Amniotic epithelial cell (primary cell): Measurements from ENCODE around the gene KLHL8.
A peak's percentile ranks its signal among the peaks of the same experiment; 100 is the strongest.
"Not testable (repeated sequence)": the region's sequence is repeated elsewhere in the genome, so short reads cannot be mapped to it uniquely, and the experiment has no call there.

Experiments
- DNase-seq: peaks from one replicate; pipeline ENCODE4 v3.0.0-alpha.2; 2010; ENCODE audit warnings: low read depth

KLHL8 gene

GRCh38 chr4:87227751-87228151 is 7.3 kb upstream of the KLHL8 start:
- peak; percentile 44 for DNase-seq

GRCh38 chr4:87225936-87226335 is 5.5 kb upstream of the KLHL8 start:
- DNase-seq = no peak

DNA sequence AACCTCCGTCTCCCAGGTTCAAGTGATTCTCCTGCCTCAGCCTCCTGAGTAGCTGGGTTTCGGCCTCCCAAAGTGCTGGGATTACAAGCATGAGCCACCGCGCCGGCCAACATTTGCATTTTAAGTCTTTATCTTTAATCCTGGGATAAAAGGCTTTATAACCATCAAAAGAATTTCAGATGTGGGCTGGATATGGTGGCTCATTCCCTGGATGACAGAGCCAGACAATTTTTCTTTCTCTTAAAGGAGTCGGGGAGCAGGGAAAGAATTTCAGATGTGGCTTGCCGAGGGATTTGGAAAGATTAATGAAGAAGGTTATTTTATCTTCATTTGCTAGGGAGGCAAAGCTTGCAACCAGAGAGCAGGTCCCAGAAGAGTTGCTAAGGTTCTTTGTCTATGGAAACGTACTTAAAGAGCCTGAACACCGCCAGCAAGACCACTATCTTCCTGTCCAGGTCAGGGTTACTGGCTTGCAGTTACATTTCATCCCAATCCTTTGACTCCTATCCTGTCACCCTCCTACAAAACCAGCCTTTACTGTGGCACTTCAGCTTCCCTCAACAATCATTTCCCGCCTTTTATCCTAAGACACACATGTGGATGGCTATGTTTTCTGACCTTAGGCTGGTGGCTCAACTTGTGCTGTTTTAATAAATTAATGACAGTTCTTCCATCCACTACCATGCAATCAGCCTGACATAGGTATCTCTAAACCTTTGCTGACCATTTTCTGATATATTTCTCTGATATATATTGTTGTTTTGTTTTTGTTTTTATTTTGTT is 3.9 kb upstream of the KLHL8 start:
- peak; percentile 97 for DNase-seq

DNA sequence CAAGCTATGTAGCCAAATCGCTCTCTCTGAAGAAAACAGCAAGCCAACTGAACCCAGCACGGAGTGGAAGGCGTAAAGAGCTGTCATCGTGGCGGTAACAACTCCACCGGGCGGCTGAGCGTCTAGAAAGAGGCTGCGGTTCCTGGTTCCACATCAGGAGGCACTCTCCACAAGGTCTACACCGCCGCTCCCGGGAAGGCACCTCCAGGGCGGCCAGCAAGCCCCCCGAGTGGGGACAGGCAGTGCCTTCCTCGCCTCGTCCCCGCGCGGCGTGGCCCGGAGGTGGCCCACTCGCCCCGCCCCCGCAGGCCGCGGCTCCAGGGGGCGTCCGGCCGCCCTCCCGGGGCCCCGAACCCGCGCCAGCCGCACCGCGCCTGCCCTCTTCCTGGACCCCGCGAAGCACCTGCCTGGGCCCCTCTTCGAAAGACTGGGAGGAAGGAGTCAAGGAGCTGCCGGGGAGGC is 755 bp downstream of the KLHL8 start:
- DNase-seq = peak; percentile 36

DNA sequence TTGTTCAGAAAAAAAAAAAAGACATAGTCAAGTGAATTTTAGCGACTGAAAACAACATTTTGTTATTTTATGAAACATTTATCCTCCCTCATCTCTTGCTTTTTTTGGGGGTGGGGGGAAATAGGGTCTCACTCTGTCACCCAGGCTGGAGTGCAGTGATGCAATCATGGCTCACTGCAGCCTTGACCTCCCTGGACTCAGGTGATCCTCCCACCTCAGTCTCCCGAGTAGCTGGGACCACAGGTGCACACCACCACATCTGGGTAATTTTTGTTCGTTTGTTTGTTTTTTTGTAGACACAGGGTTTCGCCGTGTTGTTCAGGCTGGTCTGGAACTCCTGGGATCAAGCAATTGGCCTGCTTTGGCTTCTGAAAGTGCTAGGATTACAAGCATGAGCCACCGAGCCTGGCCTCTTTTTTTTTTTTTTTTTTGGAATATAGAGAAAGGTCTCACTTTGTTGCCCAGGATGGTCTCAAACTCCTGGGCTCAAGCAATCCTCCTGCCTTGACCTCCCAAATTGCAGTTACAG is 3.1 kb downstream of the KLHL8 start:
- not testable (repeated sequence) for DNase-seq

- peak; percentile 54 for DNase-seq
Measured at GRCh38 chr4:87216469-87216868, 3.9 kb downstream of the KLHL8 start.

- peak; percentile 70 for DNase-seq
Measured at GRCh38 chr4:87213421-87214075, 6.9 kb downstream of the KLHL8 start.

DNA sequence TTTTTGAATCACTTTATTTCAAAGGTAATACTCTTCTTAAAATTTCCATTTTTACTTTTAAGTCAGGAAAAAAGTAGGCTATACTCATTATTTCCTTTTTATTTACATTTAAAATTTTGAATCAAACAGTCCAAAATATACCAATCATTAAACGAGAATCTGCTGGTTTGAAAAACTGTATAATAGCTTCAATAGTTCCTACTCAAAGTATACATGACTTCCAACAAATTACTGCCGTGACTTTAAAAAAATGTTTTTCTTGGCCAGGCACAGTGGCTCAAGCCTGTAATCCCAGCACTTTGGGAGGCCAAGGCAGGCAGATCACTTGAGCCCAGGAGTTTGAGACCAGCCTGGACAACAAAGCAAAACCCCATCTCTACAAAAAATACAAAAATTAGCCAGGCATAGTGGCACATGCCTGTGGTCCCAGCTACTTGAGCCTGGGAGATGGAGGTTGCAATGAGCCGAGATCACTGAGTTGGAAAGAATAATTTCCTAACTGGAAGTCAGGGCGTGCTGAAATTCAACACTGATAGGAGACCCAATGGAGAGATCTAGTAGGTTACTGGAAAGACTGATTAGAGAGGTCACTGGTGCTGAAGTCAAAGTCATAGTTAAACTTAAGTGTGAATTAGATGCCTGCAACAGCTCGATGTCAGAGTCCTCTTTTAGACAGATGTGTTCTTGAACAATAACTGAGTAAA is 9.0 kb downstream of the KLHL8 start:
- no peak for DNase-seq

DNA sequence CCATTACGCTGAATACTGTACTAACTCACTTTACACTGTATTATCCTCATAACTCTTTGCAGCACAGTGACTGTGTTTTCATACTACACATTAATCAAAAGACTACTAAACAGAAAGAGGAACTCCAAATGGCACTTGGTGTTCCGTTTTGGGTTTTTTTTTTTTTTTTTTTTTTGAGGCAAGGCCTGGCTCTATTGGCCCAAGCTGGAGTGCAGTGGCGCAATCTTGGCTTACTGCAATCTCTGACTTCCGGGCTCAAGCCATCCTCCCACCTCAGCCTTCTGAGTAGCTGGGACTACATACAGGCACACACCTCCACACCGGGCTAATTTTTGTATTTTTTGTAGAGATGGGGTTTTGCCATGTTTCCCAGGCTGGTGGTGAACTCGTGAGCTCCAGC is 10.7 kb downstream of the KLHL8 start:
- peak; percentile 27 for DNase-seq

- no peak for DNase-seq
Measured at GRCh38 chr4:87209182-87209581, 11.2 kb downstream of the KLHL8 start.

- peak; percentile 32 for DNase-seq
Measured at GRCh38 chr4:87204559-87204958, 15.9 kb downstream of the KLHL8 start.

DNA sequence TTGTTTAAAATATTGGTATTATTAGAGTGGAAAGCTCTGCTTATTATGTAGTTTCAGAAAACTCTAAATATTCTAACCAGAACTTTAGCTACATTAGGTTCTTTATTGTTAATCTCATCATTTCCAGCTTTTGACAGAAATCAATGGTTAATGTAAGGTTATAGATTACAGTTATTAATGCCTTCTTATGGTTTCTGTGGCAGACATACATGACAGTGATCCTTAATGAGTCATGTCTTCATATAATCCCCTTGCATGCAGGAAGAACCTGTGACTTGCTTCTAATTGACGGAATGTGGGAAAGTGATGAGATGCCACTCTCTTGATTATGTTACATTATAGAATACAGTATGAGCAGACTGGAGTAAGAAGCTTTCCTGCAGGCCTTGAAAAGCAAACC is 23.5 kb downstream of the KLHL8 start:
- no peak for DNase-seq

DNA sequence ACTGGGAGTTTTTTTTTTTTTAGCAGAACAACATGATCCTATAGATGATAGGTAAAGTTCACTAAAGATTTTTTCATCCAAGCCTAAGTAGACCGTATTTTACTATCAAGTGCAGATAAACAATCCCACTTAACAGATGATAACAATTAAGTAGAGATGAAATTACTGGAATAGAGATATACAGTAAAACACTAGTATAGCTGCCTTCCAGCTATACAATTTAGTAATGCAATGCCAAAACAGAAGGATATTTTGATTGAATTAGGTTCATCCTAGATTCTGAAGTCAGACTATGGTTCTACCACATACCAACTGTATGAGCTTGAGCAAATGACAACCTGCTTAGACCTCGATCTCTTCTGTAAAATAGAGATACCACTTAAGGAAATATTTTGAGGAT is 24.3 kb downstream of the KLHL8 start:
- DNase-seq = no peak

DNA sequence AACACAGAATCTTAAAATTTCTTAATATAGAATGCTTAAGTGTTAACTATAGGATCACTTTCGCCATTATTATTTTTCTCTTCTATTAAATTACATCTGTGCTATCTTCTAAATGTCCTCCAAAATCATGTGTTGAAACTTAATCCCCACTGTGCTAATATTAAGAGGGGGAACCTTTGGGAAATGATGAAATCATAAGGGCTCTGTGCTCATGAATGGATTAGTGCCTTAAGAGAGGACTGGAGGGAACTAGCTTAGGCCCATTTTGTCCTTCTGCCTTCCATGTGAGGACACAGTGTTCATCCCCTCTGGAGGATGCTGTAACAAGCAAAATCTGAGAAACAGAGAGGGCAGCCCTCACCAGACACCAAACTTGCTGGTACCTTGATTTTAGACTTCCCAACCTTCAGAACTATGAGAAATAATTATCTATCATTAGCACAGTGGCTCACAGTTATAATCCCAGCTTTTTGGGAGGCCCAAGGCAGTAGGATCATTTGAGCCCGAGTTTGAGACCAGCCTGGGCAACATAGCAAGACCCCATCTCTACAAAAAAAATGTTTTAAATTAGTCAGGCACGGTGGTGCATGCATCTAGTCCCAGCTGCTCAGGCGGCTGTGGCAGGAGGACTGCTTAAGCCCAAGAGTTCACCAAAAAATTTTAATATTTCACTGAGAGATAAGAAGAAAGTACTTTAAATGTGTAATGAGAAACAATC is 26.3 kb downstream of the KLHL8 start:
- DNase-seq = no peak

DNA sequence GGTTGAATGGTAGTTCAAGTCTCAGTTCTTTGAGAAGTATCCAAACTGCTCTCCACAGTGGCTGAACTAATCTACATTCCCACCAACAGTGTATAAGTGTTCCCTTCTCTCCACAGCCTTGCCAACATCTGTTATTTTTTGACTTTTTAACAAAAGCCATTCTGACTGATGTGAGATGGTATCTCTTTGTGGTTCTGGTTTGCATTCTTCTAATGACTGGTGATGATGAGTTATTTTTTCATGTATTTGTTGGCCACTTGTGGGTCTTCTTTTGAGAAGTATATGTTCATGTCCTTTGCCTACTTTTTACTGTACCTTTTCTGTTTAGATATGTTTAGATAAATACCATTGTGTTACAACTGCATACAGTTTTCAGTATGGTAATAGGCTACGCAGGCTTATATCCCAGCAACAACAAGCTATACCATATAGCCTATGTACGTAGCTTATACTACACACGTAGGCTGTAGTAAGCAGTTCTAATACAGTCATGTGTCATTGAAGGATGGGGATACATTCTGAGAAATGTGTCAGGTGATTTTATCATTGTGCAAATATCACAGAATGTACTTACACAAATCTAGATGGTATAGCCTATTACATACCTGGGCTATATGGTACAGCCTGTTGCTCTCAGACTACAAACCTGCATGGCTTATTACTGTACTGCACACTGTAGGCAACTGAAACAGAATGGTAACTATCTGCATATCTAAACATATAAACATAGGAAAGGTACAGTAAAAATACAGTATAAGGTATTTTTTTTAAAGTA is 28.1 kb downstream of the KLHL8 start:
- peak; percentile 25 for DNase-seq

- no peak for DNase-seq
Measured at GRCh38 chr4:87188932-87189331, 31.5 kb downstream of the KLHL8 start.

DNA sequence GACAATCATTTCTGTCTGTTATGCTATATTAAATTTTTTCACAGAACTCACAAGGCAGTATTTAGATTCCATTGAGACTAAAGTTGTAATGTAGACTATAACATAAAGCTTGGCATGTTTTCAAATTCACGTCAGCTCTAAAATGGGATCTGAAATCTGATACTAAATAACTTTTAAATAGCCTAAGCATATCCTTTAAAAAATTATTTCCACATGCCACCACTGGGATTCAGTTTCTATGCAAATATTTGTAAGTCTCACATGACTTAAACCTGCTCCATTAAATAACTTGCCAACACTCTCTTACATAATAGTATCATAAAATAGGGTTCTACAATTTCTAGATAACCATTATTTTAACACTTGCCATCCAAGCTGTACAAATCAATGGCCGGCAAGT is 32.4 kb downstream of the KLHL8 start:
- no peak for DNase-seq

GRCh38 chr4:87185146-87185870 is 35.1 kb downstream of the KLHL8 start:
- DNase-seq = no peak

DNA sequence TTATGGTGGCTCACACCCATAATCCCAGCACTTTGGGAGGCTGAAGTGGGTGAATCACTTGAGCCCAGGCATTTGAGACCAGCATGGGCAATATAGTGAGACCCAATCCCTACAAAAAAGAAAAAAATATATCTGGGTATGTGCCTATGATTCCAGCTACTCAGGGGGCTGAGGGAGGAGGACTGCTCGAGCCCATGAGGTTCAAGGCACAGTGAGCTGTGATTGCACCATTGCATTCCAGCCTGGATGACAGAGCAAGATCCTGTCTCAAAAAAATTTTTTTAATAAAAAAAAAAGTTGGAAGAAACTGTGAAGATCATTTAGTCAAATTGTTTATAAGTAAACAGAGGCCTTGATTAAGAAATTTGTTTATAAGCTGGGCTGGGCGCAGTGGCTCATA is 39.7 kb downstream of the KLHL8 start:
- peak; percentile 45 for DNase-seq

- DNase-seq = peak; percentile 21
Measured at GRCh38 chr4:87179751-87180150, 40.7 kb downstream of the KLHL8 start.

DNA sequence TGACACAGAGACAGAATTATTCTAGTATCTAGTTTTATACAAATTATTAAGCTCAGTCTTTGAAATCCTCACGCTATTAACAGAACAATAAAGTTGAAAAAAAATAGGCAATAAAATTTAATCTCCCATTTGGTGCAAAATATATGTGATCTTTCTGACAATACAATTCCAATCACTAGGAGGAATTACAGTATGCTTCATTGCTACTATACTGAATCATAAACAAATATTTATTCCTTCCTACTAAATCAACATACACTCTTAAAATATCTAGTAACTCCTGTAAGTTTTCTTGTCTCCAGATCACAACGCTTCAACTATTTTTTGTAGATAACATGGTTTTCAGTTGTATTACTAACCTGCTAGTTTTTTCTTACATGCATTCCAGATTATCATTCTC is 45.7 kb downstream of the KLHL8 start:
- no peak for DNase-seq
